NCI-H2107 (cell line): ENCODE data around the gene TMEM98.
"Not testable (repeated sequence)": the region's sequence is repeated elsewhere in the genome, so short reads cannot be mapped to it uniquely, and the experiment has no call there.

Experiments used
- DNase-seq: peaks from one replicate; lab custom pipeline; 2025; lab: John Stamatoyannopoulos, UW

TMEM98 gene

GRCh38 chr17:32927724-32928585 lies at the start of gene TMEM98:
Gene TMEM98 (plus strand): TSS chr17:32928153. CDS start chr17:32931529, 3,376 bp downstream.
- DNase-seq, result no peak

- no peak for DNase-seq
These were observed 49.7 kb upstream of the TMEM98 start for GRCh38 chr17:32878211-32878610.

- no peak for DNase-seq
These were observed 48.8 kb upstream of the TMEM98 start for GRCh38 chr17:32879134-32879533.

GRCh38 chr17:32880671-32881453 lies 47.1 kb upstream of the TMEM98 start:
- no peak for DNase-seq

GRCh38 chr17:32882029-32882428 lies 45.9 kb upstream of the TMEM98 start:
- DNase-seq, result no peak

GRCh38 chr17:32882734-32883133 lies 45.2 kb upstream of the TMEM98 start:
- no peak for DNase-seq

- DNase-seq, result not testable (repeated sequence)
These were observed 41.0 kb upstream of the TMEM98 start for GRCh38 chr17:32886951-32887350.

- DNase-seq, result not testable (repeated sequence)
These were observed 40.5 kb upstream of the TMEM98 start for GRCh38 chr17:32887410-32887809.

GRCh38 chr17:32894245-32894644 lies 33.7 kb upstream of the TMEM98 start:
- no peak for DNase-seq

- no peak for DNase-seq
These were observed 31.2 kb upstream of the TMEM98 start for GRCh38 chr17:32896647-32897258.

- no peak for DNase-seq
These were observed 28.5 kb upstream of the TMEM98 start for GRCh38 chr17:32899236-32900013.

- no peak for DNase-seq
These were observed 26.2 kb upstream of the TMEM98 start for GRCh38 chr17:32901743-32902142.

- DNase-seq, result no peak
These were observed 23.9 kb upstream of the TMEM98 start for GRCh38 chr17:32903774-32904673.

GRCh38 chr17:32904891-32905290 lies 23.1 kb upstream of the TMEM98 start:
- no peak for DNase-seq

- DNase-seq, result no peak
These were observed 20.4 kb upstream of the TMEM98 start for GRCh38 chr17:32907583-32907982.

- peak; percentile 19 for DNase-seq
These were observed 18.1 kb upstream of the TMEM98 start for GRCh38 chr17:32909787-32910369.

- DNase-seq, result no peak
These were observed 17.2 kb upstream of the TMEM98 start for GRCh38 chr17:32910769-32911168.

- no peak for DNase-seq
These were observed 15.6 kb upstream of the TMEM98 start for GRCh38 chr17:32912218-32912897.

- DNase-seq, result no peak
These were observed 14.4 kb upstream of the TMEM98 start for GRCh38 chr17:32913593-32913992.

- no peak for DNase-seq
These were observed 13.8 kb upstream of the TMEM98 start for GRCh38 chr17:32914181-32914580.
